ENCODE data around the gene TOMM34. TPM values are rescaled to one million over a fixed set of nuclear protein-coding genes. Genes with fewer than 3 reads are reported as not detected.

Gene TOMM34
- total and polyA plus RNA-seq, 9 of the 15 experiments (the other 6 are each of a cell fraction or from before 2014, with no cell fraction given): 18.1 to 69.4 (median 41.7) TPM

GRCh38 chr20:44966030-44966961 lies 6.1 kb upstream of the TOMM34 start, which contains the start of gene STK4 (continued):
- peak; percentile 65; the same call in 1 of the 2 replicates for TF ChIP-seq MGA (IDR thresholded peaks at IDR 0.05)
- peak; percentile 64; the same call in 1 of the 2 replicates for TF ChIP-seq ZNF12 (CRISPR knock-in tag; IDR thresholded peaks at IDR 0.05)
- peak; percentile 41; the same call in 1 of the 2 replicates for TF ChIP-seq SMAD3 (CRISPR knock-in tag; conservative IDR thresholded peaks at IDR 0.05)
- peak; percentile 95 for TF ChIP-seq GABPB1 (CRISPR knock-in tag; IDR thresholded peaks at IDR 0.05)
- no peak for TF ChIP-seq SETDB1 (IDR thresholded peaks at IDR 0.05; ENCODE audit: low read length)
- TF ChIP-seq KLF10 (CRISPR knock-in tag; IDR thresholded peaks at IDR 0.05): no peak
- peak; percentile 61; the same call in 1 of the 2 replicates for TF ChIP-seq ZEB2 (IDR thresholded peaks at IDR 0.05)
- TF ChIP-seq MEF2D (tag; conservative IDR thresholded peaks at IDR 0.05; ENCODE audit: low read depth): no peak
- TF ChIP-seq ZNF354B (CRISPR knock-in tag; IDR thresholded peaks at IDR 0.05): no peak
- TF ChIP-seq ZNF174 (CRISPR knock-in tag; IDR thresholded peaks at IDR 0.05): no peak
- TF ChIP-seq, protein P1, sequence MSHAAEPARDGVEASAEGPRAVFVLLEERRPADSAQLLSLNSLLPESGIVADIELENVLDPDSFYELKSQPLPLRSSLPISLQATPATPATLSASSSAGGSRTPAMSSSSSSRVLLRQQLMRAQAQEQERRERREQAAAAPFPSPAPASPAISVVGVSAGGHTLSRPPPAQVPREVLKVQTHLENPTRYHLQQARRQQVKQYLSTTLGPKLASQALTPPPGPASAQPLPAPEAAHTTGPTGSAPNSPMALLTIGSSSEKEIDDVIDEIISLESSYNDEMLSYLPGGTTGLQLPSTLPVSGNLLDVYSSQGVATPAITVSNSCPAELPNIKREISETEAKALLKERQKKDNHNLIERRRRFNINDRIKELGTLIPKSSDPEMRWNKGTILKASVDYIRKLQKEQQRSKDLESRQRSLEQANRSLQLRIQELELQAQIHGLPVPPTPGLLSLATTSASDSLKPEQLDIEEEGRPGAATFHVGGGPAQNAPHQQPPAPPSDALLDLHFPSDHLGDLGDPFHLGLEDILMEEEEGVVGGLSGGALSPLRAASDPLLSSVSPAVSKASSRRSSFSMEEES (CRISPR knock-in tag; IDR thresholded peaks at IDR 0.05): peak; percentile 99
- TF ChIP-seq ZBTB1 (CRISPR knock-in tag; IDR thresholded peaks at IDR 0.05; ENCODE audit: borderline replicate concordance, low read depth): peak; percentile 91; the same call in 1 of the 2 replicates
- no peak for TF ChIP-seq ZNF140 (CRISPR knock-in tag; IDR thresholded peaks at IDR 0.05)
- peak; percentile 75 for TF ChIP-seq PML (IDR thresholded peaks at IDR 0.05; ENCODE audit: low read length)
- no peak for TF ChIP-seq HDGF (IDR thresholded peaks at IDR 0.05)
- TF ChIP-seq ARHGAP35 (IDR thresholded peaks at IDR 0.05; ENCODE audit: partially characterized antibody): no peak
- TF ChIP-seq HNRNPUL1 (IDR thresholded peaks at IDR 0.05; ENCODE audit: low read length): no peak
